Activated CD8-positive, alpha-beta T cell treated with anti-CD3 and anti-CD28 coated beads for 36 hours (primary cell): ENCODE results near the gene NDFIP2. TPM values are rescaled to one million over a fixed set of nuclear protein-coding genes. Genes with fewer than 3 reads are reported as not detected.

Experiments
- ATAC-seq: fragments of 200-7000 bp; cut with Tn5 transposase; one replicate; pipeline ENCODE4 v1.10.0; 2021; ENCODE audit warnings: mild to moderate bottlenecking, moderate library complexity
- CTCF ChIA-PET: fragments of 350-600 bp; sonication (Branson Sonifier 250); formaldehyde crosslinking; loops from one replicate; lab custom pipeline; 2021; ENCODE audit warnings: antibody characterized with exemption; lab: Charles Lee
- POLR2A ChIA-PET: fragments of 350-600 bp; sonication (Branson Sonifier 250); formaldehyde crosslinking; loops from one replicate; lab custom pipeline; 2021; ENCODE audit warnings: antibody characterized with exemption; lab: Charles Lee
- DNase-seq: peaks from one replicate; pipeline ENCODE4 v3.0.0-alpha.2; 2020
- H3K27ac Mint-ChIP-seq: one replicate; pipeline ENCODE4 v1.8.0; 2021; ENCODE audit warnings: mild to moderate bottlenecking, mixed read lengths
- H3K27me3 Mint-ChIP-seq: one replicate; pipeline ENCODE4 v1.8.0; 2021; ENCODE audit warnings: mixed read lengths
- H3K36me3 Mint-ChIP-seq: one replicate; pipeline ENCODE4 v1.8.0; 2021; ENCODE audit warnings: low read depth, mixed read lengths
- H3K4me1 Mint-ChIP-seq: one replicate; pipeline ENCODE4 v1.8.0; 2021; ENCODE audit warnings: low read depth, mixed read lengths
- H3K4me3 Mint-ChIP-seq: one replicate; pipeline ENCODE4 v1.8.0; 2021; ENCODE audit warnings: mild to moderate bottlenecking, moderate library complexity, mixed read lengths
- H3K9me3 Mint-ChIP-seq: one replicate; pipeline ENCODE4 v1.8.0; 2021; ENCODE audit warnings: mixed read lengths
- intact Hi-C: fragments of 100-400 bp; cut with micrococcal nuclease; formaldehyde crosslinking; loops from one replicate; pipeline ENCODE4 v1.10.0; 2022
- total RNA-seq, 2 experiments: library from RNA; stranded (reverse); gene quantifications; one replicate each; pipeline ENCODE4 v1.2.3, GENCODE V29; 2021
- TF ChIP-seq, protein P1 (sequence below): fragments of 200-600 bp; IDR thresholded peaks from one replicate; pipeline ENCODE4 v1.8.0; 2022; ENCODE audit warnings: antibody characterized with exemption, mild to moderate bottlenecking

Gene NDFIP2
- total RNA-seq, 2 experiments from 2014 or later = 67.4 to 69.1 TPM

DNA sequence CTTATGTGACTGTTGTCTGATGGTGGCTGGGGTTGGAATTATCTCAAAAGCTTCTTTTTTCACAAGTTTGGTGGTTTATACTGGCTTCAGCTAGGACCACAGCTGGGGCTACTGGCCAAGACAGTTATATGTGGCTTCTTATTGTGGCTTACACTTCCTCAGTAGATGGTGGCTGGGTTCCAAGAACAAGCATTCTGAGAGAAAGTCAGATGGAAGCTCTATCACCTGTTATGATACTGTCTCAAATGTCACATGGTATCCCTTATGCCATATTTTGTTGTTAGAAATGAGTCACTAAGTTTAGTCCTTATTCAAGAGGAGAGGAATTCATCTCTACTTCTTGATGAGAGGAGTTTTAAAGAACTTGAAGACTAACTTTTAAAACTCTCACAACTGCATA, 41.6 kb downstream of the NDFIP2 start:
- ChIA-PET POLR2A (interaction anchor here (1.0 to 1.1 kb wide), 2 partner anchors 33 to 41 kb away, joined by 3 to 5 read pairs; partner anchors contain the start of gene NDFIP2), CTCF (interaction anchor here (0.9 to 1.7 kb wide), 5 partner anchors 11 to 99 kb away, joined by 3 to 5 read pairs (median 3); no protein-coding TSS in a partner anchor)
- Mint-ChIP-seq H3K27me3 (no peaks in the 10 kb centered on the region), H3K27ac (peak overlapping the region; percentile 82), H3K9me3 (no peaks in the 10 kb centered on the region), H3K4me1 (peaks cover 14% of the 10 kb centered on the region), H3K36me3 (peaks cover 14% of the 10 kb centered on the region), H3K4me3 (peak overlapping the region; percentile 3)
- intact Hi-C loops = no loop called here
- ATAC-seq (peak; percentile 84), DNase-seq (peak; percentile 68)
- TF ChIP-seq, protein P1, sequence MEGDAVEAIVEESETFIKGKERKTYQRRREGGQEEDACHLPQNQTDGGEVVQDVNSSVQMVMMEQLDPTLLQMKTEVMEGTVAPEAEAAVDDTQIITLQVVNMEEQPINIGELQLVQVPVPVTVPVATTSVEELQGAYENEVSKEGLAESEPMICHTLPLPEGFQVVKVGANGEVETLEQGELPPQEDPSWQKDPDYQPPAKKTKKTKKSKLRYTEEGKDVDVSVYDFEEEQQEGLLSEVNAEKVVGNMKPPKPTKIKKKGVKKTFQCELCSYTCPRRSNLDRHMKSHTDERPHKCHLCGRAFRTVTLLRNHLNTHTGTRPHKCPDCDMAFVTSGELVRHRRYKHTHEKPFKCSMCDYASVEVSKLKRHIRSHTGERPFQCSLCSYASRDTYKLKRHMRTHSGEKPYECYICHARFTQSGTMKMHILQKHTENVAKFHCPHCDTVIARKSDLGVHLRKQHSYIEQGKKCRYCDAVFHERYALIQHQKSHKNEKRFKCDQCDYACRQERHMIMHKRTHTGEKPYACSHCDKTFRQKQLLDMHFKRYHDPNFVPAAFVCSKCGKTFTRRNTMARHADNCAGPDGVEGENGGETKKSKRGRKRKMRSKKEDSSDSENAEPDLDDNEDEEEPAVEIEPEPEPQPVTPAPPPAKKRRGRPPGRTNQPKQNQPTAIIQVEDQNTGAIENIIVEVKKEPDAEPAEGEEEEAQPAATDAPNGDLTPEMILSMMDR = no peak

DNA sequence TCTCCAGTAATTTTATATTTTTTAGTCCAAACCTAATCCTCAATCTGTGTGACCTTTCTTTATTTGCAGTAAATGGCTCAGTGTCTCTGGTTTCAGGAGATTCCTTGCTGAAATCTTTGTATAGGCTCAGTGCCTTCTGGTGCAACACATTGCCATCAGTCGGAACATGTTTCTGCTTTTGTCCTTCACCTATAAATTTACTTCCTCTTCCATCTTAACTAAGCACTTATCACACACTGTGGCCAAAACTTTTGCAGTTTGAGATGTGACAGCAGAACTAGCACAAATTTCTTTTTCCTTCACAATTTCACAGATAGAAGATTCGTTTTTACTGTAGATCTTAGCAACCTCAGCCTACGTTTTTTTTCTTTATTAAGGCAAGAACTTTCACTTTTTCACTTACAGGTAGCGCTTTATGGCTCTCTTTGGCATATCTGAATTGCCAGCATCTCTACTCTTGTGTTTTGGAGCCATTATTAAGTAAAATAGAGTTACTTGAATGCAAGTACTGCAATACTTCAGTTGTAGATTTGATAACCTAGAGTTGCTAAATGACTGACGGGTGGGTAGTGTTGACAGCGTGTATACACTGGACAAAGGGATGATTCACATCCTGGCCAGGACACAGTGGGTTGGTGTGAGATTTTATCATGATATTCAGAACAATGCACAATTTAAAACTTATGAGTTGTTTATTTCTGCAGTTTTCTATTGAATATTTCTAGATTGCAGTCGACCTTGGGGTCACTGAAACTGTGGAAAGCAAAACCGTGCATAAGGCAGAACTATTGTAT, 44.3 kb downstream of the NDFIP2 start:
- TF ChIP-seq, protein P1 = no peak
- ChIA-PET POLR2A (no interaction called here), CTCF (interaction anchor here (0.7 to 1.7 kb wide), 4 partner anchors 15 to 134 kb away, joined by 3 to 4 read pairs (median 3); no protein-coding TSS in a partner anchor)
- DNase-seq (peak; percentile 31), ATAC-seq (peak; percentile 65)
- H3K4me1 Mint-ChIP-seq = peaks cover 8% of the 10 kb centered on the region
- peaks cover 10% of the 10 kb centered on the region for H3K36me3 Mint-ChIP-seq
- no peaks in the 10 kb centered on the region for H3K9me3 Mint-ChIP-seq
- no peak overlapping the region for H3K27ac Mint-ChIP-seq
- intact Hi-C loops = loop anchor here (1.0 kb wide), 1 partner anchor 44 kb away; the partner anchor contains the start of gene NDFIP2
- H3K27me3 Mint-ChIP-seq = no peaks in the 10 kb centered on the region
- no peak overlapping the region for H3K4me3 Mint-ChIP-seq

DNA sequence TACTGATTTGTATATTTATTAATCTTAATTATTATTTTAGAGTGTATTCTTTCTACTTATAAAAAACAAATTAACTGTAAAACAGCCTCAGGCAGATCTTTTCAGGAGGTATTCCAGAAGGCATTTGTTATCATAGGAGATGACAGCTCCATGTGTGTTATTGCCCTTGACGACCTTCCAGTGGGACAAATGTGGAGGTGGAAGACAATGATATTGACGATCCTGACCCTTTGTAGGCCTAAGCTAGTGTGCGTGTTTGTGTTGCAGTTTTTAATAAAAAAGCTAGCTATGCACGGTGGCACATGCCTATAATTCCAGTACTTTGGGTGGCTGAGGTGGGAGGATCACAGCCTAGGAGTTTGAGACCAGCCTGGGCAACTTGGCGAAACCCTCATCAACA, 46.7 kb downstream of the NDFIP2 start:
- Mint-ChIP-seq H3K36me3 (peaks cover 13% of the 10 kb centered on the region), H3K4me1 (peaks cover 22% of the 10 kb centered on the region), H3K27me3 (no peaks in the 10 kb centered on the region), H3K27ac (no peak overlapping the region), H3K4me3 (no peak overlapping the region), H3K9me3 (no peaks in the 10 kb centered on the region)
- DNase-seq (no peak), ATAC-seq (no peak)
- intact Hi-C loops = no loop called here
- ChIA-PET POLR2A (interaction anchor here (0.6 to 0.7 kb wide), 2 partner anchors 46 to 230 kb away, joined by 3 read pairs; no protein-coding TSS in a partner anchor), CTCF (interaction anchor here (1.1 to 10.3 kb wide), 3 partner anchors 13 to 103 kb away, joined by 3 to 82 read pairs (median 9); no protein-coding TSS in a partner anchor)
- TF ChIP-seq, protein P1 = no peak

DNA sequence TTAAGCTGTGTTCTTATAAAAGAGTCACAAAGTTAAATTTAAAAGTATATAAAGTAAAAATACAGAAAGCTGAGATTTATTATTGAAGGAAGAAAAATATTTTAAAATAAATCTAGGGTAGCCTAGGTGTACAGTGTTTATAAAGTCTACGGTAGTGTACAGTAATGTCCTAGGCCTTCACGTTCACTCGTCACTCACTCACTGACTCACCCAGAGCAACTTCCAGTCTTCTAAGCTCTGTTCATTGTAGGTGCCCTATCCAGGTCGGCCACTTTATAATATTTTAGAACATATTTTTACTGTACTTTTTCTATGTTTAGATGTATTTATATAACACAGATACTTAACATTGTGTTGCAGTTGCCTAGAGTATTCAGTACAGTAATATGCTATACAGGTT, 47.4 kb downstream of the NDFIP2 start:
- Mint-ChIP-seq H3K4me1 (peaks cover 18% of the 10 kb centered on the region), H3K27ac (no peak overlapping the region), H3K27me3 (no peaks in the 10 kb centered on the region), H3K36me3 (peaks cover 10% of the 10 kb centered on the region), H3K9me3 (no peaks in the 10 kb centered on the region), H3K4me3 (no peak overlapping the region)
- ChIA-PET POLR2A (interaction anchor here (0.6 kb wide), 1 partner anchor 47 kb away, joined by 3 read pairs; no protein-coding TSS in a partner anchor), CTCF (interaction anchor here (1.1 to 10.3 kb wide), 3 partner anchors 12 to 104 kb away, joined by 3 to 82 read pairs (median 9); no protein-coding TSS in a partner anchor)
- intact Hi-C loops = no loop called here
- ATAC-seq (no peak), DNase-seq (no peak)
- TF ChIP-seq, protein P1 = no peak
